Measurements from ENCODE around the gene C1orf87.
A peak's percentile ranks its signal among the peaks of the same experiment; 100 is the strongest.

Gene C1orf87

DNA sequence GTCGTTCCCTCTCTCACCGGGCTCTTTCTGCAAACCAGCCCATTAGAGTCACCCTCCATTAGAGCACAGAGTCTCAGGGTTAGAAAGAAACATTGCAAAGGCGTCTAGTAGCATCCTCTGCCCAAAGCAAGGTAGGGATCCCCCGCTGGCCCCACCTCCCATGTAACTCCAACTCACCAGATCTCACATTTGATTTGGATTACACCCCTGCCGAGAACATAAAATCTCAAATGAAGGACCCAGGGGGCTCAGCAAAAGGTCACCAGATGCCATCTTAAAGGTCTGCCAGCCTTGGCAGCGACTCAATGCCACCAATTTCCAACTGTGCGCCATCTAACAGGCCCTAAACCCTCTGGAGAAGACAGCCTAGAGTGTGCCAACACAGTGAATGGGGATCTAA lies 14.1 kb downstream of the C1orf87 start:
- no peak for DNase-seq

DNA sequence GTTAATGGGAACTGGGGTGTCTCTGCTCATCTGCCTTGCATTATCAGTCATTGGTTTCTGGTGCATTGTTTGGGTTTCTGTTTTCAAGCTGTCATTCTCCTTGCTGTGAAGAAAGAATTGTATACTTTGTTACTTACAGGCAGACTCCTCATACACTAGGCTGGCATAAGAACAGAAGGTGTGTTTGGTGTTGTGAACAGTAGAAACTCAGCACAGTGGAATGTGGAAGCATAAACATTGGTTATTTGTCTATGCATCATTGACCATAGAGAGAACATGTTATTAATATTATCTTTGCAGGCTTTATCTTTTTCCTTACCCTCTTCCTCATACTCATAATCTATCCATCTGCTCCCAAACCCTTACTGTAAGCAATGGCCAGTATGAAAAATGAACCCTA lies 18.2 kb downstream of the C1orf87 start:
- DNase-seq, result no peak

DNA sequence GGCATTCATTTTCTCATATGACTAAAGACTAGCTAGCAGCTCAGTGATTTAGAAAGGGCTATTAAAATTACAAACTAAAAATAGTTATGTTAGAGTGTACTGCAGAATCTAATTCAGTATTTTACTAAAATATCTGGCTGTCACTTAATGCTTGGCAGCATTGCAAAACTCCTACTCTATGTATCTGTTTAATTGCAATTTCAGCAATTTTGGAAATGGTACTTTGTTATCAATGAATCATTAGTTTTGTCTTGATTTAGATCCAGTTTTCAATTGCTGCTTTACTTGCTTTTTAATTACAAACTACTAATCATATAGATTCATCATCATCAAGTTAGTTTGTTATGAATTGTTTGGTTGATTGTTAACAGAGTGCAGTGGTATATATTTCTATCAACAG lies 19.2 kb downstream of the C1orf87 start:
- no peak for DNase-seq

DNA sequence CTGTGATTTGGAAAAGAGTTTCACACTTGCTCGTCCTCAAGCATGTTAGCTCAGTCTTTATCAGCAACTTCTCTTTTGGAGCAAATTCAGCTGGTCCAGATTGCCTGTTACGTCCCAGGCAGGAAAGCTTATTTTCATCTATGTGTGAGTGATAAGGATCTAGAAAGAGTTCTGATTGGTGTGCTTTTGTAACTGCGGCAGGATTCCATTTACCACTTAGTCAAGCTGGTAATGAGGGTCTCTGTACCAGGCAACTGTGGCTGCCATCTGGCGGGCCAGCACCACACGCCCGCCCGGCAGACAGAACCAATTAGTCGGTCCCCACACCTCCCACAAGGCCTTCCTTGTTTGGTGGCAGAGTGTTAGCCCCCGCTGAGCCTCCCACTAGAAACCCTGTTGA lies 21.0 kb downstream of the C1orf87 start:
- DNase-seq, result no peak

DNA sequence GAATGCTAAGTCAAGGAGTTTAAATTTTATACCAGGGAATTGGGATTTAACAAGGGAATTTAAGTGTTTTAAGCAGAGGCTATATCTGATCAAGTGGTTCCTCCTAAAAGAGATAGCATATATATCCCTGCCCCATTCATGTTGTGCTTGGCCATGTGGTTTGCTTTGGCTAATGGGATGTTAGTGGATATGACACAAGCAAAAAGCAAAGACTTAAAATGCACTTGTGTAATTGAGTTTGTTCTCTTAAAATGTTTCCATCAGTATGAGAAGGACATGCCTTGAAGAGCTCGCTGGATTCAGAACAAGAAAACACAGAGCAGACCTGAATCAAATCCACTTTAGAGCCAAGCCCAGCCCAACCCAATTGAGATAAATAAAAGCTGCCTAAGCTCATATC lies 22.4 kb downstream of the C1orf87 start:
- no peak for DNase-seq

DNA sequence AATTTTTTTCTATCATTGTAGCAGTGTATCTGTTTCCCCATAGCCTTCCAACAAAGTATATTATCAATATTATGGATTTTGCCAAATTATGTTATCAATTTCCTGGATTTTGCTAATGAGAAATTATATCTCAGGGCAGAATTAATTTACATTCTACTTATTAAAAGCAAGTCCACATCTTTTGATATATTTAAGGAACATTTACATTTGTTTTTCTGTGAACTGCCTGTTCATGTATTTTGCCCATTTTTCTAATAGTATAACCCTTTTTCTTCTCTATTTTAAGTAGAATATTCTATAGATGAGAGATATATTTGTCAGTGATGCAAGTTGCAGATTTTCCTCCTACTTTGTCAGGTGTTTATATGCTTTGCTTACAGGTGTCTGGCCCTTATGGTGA lies 24.4 kb downstream of the C1orf87 start:
- DNase-seq, result no peak

DNA sequence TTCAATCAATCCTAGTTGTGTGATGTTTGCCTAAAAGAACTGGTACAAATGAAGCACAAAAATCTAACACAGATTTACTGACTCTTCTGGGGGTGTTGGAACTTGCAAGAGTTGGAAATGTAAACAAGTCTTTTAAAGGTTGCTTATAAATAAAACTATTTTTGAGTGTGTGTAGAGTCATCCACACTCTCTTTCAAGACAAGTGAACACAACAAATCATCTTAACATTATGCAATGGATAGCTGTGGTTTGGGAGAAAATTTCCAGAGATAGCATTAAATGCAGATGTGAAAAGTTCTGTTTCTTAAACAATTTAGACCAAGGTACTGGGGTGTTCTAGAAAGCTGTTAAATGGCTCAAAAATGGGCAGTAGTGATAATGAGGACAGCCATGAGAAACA lies 28.7 kb downstream of the C1orf87 start:
- DNase-seq, result no peak

DNA sequence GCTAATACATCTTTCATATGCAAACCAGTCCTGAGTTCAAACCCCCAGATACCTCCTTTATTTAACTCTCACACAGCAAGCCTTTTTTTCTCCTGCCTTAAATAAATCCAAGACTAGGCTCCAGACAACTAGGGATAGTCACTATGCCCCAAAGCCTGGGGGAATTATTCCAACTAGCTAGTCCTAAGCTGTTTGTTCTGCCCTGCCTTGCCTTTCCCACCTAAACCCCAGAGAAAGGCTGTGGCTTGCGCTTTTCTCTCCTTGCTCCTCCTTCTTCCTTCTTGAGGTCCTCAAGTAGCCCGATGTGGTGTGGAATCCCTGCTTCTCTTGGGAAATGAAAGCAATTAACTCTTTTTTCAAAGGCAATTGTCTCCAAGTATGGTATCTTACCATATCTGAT lies 31.8 kb downstream of the C1orf87 start:
- DNase-seq, result no peak

DNA sequence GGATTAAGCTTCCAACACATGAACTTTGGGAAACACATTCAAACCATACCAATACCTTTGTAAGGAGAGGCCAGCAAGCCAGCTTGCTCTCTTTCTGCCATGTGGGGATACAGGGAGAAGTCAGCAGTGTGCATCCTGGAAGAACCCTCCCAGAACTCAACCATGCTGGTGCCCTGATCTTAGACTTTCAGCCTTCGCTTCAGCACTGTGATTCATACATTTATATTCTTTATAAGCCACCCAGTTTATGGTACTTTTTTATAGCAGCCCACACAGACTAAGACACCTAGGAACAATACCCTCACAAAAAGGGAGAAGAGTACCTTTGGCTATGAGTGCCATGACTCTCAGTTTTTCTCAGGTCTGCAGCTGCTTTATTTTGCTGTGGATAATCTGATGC lies 35.9 kb downstream of the C1orf87 start:
- no peak for DNase-seq

DNA sequence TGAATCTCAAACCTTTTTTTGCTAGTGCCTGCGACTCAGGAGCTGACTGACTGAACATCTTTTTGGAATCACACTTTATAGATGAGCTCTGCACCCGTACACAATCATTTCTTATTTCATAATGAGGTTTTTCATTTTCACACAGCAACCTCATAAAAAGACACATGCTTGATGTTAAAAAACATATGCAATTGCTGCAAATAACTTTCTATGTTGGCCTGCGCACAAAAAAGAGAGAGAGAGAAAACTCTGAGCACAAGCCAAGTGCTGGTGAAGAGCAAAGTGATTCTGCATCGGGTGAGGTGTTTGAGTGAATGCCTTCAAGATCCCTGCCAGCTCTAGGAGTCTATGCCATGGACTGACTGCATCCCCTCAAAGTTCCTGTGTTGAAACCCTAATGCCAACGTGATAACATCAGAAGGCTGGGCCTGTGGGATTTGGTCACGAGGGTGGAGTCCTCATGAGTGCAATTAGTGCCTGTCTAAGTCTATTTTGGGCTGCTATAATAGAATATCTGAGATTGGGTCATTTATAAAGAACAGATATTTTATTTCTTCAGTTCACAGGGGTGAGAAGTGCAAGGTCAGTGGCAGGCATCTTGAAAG lies 36.6 kb downstream of the C1orf87 start:
- no peak for DNase-seq

DNA sequence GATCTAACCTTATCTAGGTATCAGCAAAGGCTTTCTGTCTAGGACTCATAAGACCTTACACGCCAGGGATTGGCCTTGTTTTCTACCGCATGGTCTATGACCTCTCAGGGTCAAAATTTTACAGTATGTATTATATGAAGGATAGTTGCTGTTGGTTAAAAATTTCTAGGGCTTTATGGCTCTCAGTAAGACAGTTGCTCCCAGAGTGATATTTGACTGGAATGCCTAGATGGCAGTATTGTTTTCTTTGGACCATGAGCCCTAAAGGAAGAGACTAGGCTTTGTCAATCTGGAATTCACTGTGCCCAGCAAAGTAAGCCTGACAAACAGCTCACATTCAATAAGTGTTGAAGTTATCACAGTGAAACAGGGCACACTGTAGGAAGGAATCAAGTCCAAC lies 37.6 kb downstream of the C1orf87 start:
- no peak for DNase-seq

DNA sequence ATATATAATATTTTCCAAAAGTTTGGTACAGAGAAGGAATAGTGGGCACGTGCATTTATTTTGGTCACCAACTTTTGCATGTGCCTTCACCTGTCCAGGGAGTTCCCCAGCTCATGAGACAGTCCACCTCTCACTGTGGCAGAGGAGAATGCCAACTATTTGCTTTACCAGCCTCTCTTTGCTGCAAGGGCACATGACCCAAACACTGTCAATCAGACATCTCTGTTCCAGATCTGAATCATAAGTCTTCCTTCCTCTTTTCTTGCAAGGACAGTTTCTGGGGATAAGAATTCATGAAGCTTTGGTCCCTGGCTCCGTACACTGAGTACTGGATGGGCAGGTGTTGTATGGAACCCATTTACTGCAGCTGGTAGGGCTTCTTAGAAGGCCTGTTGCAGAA lies 38.6 kb downstream of the C1orf87 start:
- DNase-seq, result peak; percentile 13 to 16

DNA sequence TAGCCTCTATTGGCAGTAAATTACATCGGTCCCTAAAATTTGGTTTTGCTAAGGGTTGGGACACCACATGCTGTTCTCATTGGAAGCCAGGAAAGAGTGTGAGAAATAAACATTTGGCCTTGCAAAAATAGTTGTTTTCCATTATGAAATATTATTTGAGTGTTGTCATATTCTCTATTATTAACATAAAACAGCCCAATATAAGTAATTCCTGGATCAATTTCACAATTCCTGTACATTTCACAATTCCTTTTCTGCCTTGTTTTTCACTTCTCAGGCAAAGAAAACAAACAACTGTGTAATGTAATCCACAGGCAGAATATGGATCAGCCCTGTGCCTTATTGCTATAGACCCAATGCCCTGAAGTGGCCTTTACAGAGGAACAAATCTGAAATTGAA lies 40.5 kb downstream of the C1orf87 start:
- DNase-seq, result no peak

DNA sequence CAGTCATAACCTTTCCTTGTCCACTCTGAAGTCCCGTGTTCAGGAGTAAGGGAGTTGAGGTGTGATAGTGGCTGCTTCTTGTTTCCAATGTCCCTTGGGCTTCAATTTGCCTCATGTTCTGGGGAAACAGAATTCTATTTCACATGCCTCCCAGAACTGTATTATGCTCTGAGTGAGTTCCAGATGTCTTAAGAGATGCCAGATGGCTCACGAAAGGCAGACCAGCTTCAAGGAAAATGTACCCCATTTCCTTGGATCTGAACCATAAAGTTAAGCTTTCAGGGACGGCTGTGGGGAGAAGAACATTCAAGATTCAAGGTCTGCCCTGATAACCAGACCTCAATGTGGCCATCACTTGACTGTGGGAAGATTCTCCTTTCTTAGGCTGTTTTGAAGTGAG lies 42.4 kb downstream of the C1orf87 start:
- no peak for DNase-seq

DNA sequence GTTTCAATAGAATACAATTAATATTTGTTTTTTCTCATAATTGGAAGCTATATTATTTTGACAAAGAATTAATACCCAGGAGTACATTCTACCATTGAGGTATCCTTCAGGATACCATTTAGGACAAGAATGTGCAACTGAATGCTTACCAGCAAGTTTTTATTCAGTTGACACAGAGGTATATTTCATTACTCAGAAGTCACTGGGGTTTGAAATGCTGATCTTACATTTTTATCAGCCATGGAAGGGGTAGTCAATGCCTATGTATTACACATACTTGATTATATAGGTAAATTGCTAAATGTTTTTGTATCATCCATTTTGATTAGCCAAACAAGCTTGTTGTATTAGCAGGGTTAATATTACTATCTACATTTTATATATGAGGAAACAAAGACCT lies 48.0 kb downstream of the C1orf87 start:
- no peak for DNase-seq

DNA sequence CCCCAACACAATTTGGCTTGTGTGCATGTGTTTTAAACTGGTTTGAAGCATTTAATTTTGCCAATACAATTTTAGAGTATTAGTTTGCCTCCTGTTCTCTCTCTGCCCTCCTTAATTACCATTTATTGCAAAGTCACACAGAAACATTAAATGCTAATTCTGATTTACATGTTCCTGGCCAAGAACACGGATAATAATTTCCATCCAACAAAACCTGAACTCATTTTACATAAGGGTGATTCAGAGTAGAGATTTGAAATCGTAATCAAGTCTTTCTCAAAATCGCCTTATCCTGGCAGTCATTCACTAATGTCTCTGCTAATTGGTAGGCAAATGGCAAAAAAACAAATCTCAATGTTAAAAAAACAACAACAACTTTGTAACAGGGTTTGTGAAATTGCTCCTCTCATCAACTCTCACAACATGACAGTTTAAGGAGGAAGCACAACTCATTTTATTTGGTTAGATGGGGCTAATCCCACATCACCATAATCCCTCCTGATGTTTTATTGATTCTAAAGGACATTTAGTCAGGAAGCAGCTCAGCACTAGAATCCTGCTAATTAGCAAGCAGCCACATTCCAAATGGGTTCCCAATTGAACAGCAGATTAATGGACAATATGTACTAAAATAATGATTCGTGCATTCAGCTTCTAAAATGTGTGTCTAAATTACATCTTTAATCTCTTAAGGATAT lies 55.9 kb downstream of the C1orf87 start:
- DNase-seq, result no peak

DNA sequence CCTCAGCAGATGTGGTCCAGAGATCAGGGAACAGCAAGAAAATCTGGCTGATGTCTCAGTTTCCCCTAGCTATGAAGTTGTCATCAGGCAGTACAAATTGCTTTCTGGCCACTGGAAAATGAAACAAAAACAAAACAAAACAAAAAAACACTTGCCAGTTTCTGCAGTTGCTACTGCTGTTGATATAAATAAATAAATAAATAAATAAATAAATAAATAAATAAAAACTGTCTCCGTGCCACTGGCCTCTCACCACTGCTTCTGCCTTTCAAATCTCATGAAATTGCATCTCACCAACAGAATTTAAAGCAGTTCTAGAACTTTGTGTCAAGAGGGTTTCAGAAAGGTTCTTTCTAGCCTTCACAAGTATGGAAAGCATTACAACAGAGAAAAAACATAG lies 62.9 kb downstream of the C1orf87 start:
- no peak for DNase-seq

DNA sequence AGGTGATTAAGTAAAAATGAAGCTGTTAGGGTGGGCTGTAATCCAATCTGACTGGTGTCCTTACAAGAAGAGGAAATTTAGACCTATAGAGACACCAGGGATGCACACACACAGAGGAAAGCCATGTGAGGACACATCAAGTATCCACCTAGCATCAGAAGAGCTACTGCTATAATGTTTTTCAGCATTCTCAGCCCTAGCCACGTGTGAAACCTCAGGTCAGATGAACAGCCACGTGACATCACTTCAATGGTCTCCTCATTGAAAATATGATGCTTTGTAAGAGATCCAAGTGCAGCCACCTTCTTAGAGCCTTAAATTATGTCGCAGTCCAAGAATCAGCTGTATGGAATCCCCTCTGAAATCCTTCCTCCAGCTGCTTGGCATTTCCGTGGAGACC lies 65.1 kb downstream of the C1orf87 start:
- no peak for DNase-seq

DNA sequence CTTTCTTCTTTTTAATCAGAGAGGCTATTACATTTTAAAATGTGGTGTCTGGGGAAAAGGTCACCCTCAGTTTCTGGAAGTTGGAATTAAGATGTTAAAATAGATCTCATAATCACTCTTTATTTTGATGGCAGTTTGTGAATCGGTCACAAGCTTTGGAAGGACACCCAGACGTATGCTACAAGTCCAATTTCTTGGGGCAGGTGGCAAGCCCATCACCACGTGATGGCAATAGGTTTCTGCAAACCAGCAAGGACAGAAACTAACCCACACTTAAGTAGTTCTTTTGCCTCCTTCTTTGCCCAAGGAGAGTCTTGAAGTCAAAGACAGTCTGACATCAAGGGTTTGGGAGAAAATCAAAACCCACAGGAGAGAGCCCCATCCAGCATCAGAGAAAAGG lies 72.9 kb downstream of the C1orf87 start:
- no peak for DNase-seq

DNA sequence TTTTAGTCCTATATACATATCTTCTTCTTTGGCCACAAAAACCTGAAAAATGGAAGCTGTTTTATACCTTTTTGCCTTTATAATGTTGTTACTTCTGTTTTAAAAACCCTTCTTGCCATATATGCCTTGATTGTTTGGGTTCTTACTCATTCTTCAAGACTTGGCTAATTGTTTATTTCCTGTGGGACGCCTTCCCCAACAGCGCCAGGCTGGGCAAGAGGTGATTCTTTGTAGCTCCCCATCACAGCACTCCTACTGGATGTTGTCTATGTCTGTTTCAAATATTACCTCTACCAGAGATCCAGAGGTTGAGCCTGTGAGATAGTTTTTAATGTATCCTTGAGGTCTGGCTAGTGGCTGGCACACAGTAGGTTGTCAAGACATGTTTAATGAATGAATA lies 73.8 kb downstream of the C1orf87 start:
- no peak for DNase-seq

DNA sequence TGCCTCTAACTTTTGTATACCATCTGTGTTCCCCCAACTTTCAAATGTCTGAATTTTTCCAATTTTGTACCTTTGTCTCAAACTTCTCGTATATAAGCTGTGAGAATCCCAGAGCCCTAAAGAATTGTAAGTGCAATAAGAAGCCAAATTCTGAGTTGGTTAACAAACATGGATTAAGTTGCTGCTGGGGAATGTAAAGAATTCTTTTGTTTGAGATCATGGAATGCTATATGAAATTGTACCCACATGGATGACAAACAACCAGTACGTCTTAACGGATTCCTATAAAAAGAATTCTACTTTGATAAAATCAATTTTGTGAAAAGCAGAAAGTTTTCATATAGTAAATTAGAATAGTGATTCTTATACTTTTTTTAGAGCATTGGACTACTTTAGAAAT lies 74.6 kb downstream of the C1orf87 start:
- no peak for DNase-seq

DNA sequence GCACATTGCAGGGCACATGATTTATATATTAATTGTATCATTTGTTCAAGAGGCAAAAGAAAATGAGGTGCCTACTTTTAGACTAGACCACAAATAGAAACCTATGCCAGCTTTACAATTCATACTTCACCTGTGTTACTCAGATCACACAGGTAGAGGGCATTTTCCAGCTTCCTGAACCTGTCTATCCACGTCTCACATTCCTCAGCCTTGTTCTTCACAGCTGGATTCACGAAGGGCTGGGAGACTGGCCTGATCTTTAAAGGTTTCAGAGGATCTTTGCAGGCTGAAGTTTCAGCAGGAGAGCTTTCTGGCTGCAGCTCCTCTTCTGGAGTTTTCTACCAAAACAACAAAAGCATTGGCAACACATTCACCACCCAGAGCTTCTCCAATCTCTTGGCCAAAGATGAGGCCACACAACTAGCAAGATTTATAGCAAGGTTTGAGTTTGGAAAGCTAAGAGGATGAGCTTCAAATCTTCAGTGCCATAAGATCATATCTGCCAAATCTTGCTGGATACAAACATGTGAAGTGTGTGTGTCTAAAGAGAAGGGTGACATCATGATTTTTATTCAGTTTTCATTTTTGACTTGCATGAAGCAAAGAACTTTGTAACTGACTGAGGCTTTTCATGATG lies 76.0 kb downstream of the C1orf87 start:
- DNase-seq, result no peak

DNA sequence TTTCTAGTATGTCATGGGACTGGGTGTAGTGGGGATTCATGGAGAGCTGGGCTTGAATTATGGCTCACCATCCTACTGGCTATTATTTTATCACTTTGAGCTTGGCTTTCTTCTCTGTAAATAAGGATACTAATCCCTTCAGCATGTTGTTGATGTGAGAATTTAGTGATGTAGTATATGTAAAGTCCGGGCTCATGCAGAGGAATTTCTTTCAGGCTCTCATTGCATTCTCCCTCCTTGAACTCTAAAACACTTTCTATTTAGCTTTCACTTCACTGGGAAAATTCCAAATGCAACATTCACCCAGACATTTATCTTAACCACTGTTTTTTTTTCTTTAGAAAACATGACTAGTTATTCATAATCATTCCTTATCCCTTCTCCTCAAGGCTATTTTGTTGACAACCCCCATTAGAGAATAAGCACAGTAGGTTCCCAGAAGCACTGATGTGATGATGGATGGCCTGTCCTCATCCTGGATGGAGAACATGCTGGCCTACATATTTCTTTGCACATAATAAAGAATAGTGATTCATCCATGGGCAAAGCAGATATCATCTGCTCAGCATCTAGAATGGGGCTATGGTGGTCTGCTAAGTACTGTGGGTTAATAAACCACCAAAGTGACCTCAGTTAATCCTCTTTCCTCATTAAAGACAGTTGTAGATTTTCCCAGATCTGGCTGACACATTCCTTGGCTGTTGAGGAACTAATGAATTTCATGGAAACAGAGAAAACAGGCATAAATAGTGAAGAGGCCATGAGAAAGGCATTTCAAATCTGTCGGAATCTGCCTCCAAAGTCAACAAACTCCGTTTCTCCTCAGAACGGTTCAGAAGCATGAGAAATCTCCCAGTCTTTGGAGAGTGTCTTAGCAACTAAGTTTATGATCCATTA lies 79.0 kb downstream of the C1orf87 start:
- no peak for DNase-seq

All from inflammatory macrophage treated with lipopolysaccharide for 1 hour (primary cell).